ENCODE measurements around the gene TMEM17. TPM values are rescaled to one million over a fixed set of nuclear protein-coding genes. Genes with fewer than 3 reads are reported as not detected.

TMEM17 gene
- total and polyA plus RNA-seq, 9 of the 15 experiments (the other 6 are each of a cell fraction or from before 2014, with no cell fraction given) = 0.58 to 2.2 (median 1.2) TPM

- Histone ChIP-seq H3K79me2 (ENCODE audit: control insufficient read depth, insufficient read depth, low read length) (no peaks in the 10 kb centered on the region), H3K9ac (ENCODE audit: insufficient read depth in 1 of 2, low read depth in 2 of 2, low read length in 2 of 2) (peak overlapping the region in 1 of 2 experiments; percentile 51; a peak in 1 of 4 replicates), H3K4me3 (no peak overlapping the region), H3K4me2 (ENCODE audit: insufficient read depth, low read length) (no peak overlapping the region; the same call in 1 of the 2 replicates), H3K27ac (ENCODE audit: extremely low read depth, low read depth, low read length) (no peak overlapping the region), H4K20me1 (replicated peaks; ENCODE audit: control insufficient read depth, insufficient read depth, low read length) (no peaks in the 10 kb centered on the region), H3K9me3 (replicated peaks; ENCODE audit: control insufficient read depth, insufficient read depth, low read depth, low read length) (no peaks in the 10 kb centered on the region), H3K4me1 (replicated peaks in 1 of 2; ENCODE audit: control insufficient read depth in 2 of 2, insufficient read depth in 2 of 2, low read length in 2 of 2) (peaks cover 4 to 12% of the 10 kb centered on the region in 2 experiments; a peak in 3 of 5 replicates), H3K27me3 (ENCODE audit: control insufficient read depth in 2 of 2, insufficient read depth in 2 of 2, low read length in 2 of 2) (peaks cover 0 to 10% of the 10 kb centered on the region in 2 experiments; a peak in 3 of 5 replicates), H2AFZ (ENCODE audit: low read depth, low read length) (peak overlapping the region; percentile 93), H3K36me3 (ENCODE audit: control insufficient read depth, insufficient read depth, low read length) (no peaks in the 10 kb centered on the region), H3K9me1 (ENCODE audit: control insufficient read depth, insufficient read depth, low read length) (no peaks in the 10 kb centered on the region)
- BruUV-seq (replicated peaks) = no TSS peak
- in situ Hi-C loops (cut with MboI) = loop anchor here (5.0 to 10.0 kb wide), 2 partner anchors 321 to 729 kb away; no protein-coding TSS in a partner anchor
- FAIRE-seq = no peak
- CTCF ChIA-PET (ENCODE audit: low intra/inter-chr PET ratio) = interaction anchor here (0.6 to 3.5 kb wide), 5 partner anchors 269 to 733 kb away, joined by 3 to 28 read pairs (median 4); no protein-coding TSS in a partner anchor
- DNase-seq (ENCODE audit: extremely low read depth in 1 of 4, low spot score in 3 of 4) = no peak
- no peak for TF ChIP-seq ZMIZ1 (IDR thresholded peaks at IDR 0.05; ENCODE audit: low read depth in 2 of 2, low read length in 2 of 2)
- TF ChIP-seq ELF1 (tag; IDR thresholded peaks at IDR 0.05) = no peak
- no peak for TF ChIP-seq CXXC5 (CRISPR knock-in tag; IDR thresholded peaks at IDR 0.05)
- TF ChIP-seq HDAC6 (IDR thresholded peaks at IDR 0.05; ENCODE audit: low read depth, low read length) = no peak
- TF ChIP-seq NCOR1 (IDR thresholded peaks at IDR 0.05) = no peak
- TF ChIP-seq ZNF512 (tag; IDR thresholded peaks at IDR 0.05) = no peak
- TF ChIP-seq ZC3H8 (IDR thresholded peaks at IDR 0.05) = no peak
- no peak for TF ChIP-seq KLF6 (CRISPR knock-in tag; IDR thresholded peaks at IDR 0.05; ENCODE audit: borderline replicate concordance)
- no peak for TF ChIP-seq ZNF644 (tag; IDR thresholded peaks at IDR 0.05; ENCODE audit: low read depth)
- TF ChIP-seq MAFG (tag; conservative IDR thresholded peaks at IDR 0.05) = no peak
- 37% methylated on average over 6 of the region's 6 CpGs for WGBS (ENCODE audit: insufficient coverage, low coverage, missing lambda C conversion rate)
- POLR2A ChIA-PET = interaction anchor here (0.6 to 2.2 kb wide), 5 partner anchors 9 to 249 kb away, joined by 3 to 6 read pairs (median 4); partner anchors contain the start of gene EHBP1
- no peak for ATAC-seq
- intact Hi-C loops (cut with micrococcal nuclease) = loop anchor here (2.0 to 10.0 kb wide), 5 partner anchors 251 to 846 kb away; partner anchors contain the start of gene EHBP1
These were observed 49.9 kb downstream of the TMEM17 start for GRCh38 chr2:62455957-62456692.
